HG03280 (cell line): ENCODE measurements around the gene STRIP1.
"Not testable (repeated sequence)": the region's sequence is repeated elsewhere in the genome, so short reads cannot be mapped to it uniquely, and the experiment has no call there.

Experiments
- ATAC-seq: cut with Tn5 transposase; IDR thresholded peaks from one replicate; pipeline ENCODE4 v1.9.1; 2021; ENCODE audit warnings: mild to moderate bottlenecking, moderate library complexity; ENCODE audit not compliant: unreplicated experiment

The STRIP1 gene

DNA sequence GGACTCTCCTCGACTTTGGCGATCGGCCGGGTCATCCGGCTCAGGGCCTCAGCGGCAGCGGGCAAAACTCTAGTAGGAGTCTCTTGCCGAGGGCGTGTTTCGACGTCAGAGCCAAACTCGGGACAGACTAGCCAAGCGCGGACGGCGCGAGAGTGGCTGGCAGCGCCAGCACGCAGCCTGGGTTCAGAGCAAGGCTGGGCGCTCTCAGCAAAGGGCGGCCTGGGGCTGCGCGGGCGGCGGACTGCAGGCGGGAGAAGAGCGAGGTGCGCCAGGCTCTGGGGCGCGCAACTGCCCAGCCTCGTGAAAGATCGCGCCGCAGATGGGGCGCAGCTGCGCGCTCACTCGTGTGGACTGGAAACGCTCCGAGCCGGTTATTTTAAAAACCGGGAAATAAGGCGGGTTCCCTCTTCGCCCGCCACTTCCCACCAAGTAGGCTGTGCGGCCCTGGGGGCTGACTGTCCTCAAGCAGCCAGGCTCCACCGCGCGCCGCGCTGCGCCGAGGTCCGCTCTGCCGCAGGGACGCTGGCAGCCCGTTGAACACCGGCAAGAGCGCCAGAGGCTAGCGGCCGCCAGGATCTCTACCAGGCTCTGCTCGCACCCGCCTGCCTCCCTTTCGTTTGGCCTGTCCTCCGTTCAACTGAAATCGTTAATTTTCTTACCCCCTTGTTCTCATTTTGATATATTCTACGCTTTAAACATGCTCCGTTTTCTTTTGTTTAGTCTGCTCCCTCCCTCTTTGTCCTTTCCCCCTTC, 33.6 kb downstream of the STRIP1 start:
- ATAC-seq, result no peak

DNA sequence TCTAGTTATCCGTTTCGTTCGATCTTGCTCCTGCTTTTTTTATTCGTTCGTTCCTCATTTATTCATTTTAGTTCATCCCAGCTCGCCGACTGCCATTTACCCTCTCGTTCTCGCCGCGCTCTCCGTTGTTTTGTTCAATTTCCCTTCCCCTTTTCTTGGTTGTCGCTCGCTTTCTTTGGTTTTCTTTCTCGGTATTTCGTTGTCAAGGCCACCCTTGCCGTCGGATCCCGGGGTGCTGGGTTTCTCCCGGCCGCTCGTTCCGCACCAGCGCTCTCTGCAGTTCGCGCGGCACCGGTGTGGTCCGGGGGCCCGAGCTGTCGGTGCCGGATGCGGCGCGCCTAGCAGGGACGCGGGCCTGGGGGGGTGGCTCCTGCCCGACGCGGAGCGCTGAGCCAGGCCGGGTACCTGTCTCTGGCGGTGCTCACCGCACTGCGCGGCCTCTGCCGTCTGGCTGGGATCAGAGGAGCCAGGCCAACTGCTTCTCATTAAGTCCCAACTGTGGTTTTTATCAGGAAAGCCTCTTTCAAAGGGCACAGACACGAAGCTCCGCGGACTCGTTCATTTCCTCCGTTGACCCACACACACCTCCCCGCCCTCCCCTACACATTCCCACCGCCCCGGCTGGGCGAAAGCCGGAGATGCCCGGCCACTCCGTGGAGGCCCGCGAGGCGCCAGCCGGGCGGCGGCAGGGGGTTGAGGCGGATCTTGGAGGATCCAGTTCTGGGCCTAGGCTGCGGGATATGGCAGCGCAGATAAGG, 34.4 kb downstream of the STRIP1 start:
- no peak for ATAC-seq

DNA sequence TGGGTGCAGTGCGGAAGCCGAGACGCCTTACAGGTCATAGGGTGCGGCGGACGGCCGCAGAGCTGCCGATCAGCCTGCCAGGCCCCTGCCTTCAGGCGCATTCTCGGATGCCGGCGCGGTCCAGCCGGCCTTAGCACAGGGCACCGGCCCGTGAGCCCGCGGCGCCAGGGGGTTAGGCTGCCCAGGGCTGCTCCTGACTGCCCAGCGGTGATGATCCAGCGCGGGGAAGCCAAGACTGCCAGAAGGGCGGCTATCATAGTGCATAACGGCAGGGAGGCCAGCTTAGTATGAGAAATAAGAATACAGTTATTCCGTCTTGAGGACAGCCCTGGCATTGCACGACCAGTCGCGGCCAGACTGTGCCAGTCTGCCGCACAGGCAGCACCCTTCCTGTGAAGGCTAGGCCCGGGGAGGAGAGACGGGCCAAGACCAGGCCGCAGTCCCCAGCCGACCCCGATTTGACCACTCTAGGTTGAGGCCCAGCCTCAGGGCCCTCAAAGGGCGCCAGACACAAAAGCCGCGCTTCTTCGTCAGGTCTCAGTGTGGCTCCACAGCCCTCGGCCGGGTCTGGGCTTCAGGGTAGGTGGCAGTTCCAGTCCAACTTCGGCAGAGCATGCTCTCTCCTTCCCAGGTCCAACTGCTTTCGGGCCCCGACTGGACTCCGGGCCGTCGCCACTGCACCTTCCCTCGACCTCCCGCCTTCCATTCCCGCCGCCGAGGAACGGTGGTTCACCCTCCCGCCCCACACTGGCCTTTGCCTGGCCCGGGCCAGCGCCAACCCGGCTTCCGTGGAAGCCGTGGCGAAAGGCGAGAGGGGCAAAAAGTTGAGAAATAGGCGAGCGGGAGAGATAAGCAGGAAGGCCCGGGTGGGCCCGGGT, 35.2 kb downstream of the STRIP1 start:
- ATAC-seq, result no peak

DNA sequence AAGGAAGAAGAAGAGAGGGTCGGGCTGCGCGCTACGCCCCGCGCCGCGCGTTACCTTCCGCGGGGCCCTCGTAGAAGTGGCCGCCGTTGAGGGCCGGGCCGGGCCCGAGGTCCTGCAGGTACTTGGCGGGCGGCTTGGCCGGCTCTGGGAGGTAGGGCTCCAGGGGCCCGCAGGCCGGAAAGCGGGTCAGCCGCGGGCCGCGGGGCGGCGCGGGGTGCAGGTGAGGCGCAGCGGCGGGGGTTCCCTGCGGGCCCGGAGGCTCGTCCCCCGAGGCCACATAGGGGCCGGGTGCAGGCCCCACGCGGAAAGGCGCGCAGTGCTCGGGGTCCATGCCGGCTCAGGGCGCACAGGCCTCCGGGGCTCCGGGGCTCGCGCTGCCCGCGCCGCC, 35.9 kb downstream of the STRIP1 start:
- no peak for ATAC-seq

DNA sequence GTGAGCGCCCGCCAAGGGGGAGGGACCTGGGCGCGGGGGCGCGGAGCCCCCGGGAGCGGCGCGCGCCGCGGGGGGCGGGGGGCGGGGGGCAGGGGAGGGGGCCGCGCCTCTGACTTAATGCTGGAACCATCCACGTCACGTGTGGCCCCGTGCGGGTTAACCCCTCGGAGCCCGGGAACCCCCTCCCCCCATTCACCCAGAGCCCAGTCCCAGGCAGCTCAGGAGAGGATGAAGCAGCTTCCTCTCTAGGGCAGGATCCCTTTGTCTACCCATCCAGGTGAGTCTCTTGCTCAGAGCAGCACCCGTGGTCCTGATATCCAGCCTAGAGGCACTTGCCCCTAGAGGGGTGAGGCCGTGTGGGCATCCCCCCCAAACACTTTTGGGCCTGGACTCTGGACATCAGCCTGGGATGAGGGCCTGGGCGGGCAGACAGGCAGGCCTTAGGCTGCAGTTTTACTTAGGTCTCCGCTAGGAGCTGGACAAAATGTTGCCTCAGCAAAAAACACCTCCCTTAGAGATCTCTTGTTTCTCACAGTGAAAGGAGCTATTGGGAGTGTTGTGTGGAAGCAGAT, 36.3 kb downstream of the STRIP1 start, which contains the start of gene ALX3:
Gene ALX3 (minus strand): TSS at position 2 of the 572 bp plus-strand sequence. CDS start 60 bp downstream, outside the sequence.
- no peak for ATAC-seq

DNA sequence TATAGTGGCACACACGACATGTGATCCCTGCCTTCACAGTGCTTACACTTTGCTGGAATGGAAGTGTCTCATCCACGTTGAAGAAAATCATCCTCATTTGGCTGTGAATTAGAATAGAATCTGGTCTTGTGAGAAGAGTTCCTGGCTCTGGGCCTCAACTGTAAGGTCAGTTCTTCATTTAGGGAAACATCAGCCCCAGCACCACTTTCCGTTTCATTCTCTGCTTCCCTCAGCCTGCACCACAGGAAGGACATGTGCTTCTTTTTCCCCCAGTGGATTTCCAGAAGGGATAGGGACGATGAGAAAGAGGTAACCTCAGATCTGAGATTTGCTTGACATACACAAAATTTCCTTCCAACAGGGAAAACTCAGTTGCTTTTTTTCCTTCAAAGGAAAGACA, 39.7 kb downstream of the STRIP1 start:
- ATAC-seq, result no peak

DNA sequence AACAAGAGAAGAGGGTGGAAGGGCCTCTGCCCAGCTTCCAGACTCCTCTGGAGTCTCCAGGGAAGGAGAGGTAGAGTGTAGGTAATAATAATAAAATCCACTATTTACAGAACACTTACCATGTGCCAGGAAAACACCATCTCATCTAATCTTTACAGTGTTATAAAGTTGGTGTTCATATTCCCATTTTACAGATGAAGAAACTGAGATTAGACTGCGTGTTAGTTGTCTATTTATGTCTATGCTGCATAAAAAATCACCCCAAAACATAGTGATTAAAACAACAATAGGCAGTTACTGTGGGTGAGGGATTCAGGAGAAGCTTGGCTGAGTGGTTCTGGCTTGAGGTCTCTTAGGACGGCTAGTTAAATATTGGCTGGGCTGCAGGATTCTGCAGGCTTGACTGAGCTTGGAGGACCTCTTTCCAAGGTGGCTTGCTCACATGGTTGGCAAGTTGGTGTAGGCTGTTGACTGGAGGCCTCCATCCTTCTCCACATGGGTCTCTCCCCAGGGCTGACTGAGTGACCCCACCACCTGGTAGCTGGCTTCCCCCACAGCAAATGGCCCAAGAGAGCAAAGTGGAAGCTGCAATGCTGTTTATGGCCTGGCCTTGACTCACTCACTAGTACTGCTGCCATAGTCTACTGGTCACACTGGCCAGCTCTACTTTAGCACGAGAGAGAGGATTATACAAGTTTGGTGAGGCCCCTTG, 42.5 kb downstream of the STRIP1 start:
- no peak for ATAC-seq

DNA sequence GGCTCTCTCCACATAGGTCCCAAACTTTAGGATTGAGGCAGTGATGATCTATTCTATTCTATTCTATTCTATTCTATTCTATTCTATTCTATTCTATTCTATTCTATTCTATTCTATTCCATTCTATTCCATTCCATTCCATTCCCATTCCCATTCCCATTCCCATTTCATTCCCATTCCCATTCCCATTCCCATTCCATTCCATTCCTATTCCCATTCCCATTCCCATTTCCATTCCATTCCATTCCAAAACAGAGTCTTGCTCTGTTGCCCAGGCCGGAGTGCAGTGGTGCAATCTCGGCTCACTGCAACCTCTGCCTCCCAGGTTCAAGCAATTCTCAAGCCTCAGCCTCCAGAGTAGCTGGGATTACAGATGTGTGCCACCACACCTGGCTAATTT, 45.6 kb downstream of the STRIP1 start:
- not testable (repeated sequence) for ATAC-seq

DNA sequence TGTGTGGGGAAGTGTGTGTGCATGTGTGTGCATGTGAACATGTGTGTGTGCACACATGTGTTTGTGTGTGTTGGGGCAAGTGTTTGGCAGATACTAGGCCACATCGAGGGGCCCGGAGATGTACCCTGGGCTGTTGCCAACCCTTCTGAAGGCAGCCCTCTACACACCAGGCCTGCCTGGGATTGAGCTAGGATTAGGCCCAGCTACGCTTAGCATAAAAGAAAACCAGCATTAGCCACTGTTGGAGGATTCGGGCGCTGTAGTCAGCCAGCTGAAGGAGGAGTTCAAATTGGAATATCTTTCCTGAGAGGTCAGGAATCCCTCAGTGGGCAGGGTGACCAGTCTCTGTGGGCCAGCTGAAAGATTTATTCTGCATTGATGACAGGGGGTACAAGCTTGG, 46.6 kb downstream of the STRIP1 start:
- ATAC-seq, result no peak

DNA sequence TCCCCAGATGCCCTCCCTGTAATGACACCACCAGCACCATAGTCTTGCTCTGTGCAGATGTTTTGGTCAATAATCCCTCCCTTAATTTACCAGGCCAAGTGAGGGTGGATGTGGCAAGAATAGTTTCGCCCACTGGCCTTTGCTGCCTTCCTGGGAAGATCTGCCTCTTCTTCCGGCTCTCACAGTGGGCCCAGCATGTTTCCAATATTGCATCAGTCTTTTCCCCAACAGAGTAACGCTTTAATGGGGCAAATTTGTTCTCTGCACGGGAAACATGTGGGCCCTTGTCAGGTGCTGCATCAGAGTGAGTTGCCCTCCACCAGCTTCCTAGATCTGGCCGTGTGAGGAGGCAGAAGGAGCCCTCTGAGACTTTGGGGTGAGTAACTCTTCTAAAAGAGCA, 48.1 kb downstream of the STRIP1 start:
- no peak for ATAC-seq

DNA sequence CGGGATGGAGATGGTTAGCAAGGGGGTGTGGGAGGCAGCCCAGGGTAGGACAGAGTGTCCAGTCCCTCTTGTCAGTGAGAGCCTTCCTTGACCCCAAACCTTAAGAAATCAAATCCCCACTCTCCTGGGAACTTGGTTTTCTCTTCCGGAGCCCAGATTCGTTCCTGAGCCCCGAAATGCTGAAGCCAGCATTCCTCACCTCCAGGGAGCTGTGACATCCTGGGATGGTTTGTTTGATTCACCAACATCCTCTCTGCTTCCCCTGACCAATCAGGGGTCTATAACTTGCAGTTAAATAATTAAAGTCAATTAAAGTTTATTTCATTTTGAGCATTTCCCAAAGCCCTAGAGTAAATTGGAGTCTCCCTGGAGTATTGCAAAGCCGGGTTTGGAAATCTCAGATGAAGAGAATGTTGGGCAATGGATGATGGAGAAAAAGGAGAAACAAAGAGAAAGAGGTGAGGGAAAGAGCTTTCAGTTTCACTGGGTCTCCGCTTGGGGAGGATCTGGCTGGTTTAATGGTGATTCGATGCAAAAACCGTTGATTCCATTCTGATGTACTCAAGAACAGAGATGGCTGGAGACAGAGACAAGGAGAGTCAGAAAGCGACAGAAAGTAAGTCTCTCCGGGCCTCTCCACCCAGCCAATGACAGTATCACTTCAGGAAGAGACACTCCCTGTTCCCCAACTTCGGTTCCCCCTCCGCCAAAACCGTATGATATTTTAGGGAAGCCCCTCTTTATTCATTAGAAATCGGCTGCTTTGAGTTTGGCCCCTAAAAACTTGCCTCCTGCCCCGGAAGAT, 48.8 kb downstream of the STRIP1 start:
- ATAC-seq, result no peak

DNA sequence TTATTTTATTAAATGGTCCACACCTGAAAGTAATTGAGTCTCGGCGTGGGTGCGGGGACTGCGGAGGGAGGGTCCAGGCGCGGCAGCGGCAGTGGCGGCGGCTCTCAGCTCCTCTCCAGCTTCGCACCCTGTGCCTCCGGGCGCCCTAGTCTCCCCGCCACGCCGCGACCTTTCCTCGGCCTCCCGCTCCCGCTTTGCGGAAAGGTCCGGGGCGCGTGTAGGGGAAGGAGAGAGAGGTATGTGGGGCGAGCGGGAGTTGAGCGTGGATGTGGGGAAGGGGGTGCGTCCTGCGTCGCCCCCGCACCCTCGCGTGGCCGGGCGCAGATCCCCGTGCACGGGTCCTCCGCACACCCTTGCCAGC, 49.4 kb downstream of the STRIP1 start:
- ATAC-seq, result no peak

DNA sequence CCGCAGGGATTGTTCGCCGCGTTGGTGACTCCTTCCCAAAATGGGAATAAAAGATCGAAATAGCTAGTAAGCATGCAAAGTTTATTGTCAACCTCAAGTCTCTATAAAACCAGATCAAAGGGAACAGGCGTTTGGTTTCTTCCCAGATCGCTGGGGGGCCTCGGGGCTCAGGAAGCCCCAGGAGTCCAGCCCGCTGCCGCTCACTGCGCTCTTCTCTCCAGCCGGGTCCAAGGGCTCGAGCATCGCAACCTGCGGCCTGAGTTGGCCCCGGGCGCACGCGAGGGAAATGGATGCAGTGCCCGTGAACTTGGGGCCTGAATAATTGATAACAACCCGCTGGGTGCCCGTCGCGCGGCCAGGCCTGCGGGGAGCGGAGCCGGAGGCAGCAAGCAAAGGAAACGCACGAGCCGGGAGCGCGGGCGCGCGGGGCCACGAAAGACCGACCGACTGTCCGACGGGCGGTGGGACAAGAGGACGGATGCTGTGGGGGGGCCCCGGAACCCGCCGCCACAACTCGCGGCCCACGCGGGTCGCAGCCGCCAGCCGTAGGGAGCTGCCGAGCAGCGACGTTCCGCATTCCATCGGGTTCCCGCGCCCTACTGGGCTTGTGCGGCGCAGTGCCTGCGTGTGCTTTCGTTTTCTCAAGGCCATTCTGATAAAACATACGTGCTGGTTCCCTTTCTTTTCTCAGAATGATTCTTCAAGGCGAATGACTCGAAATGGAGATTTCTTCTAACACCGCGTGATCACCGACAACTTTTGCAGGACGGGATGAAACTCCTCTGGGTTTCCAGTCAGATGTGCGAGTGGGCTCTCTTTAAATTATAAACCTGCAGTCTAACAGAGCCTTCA, 50.0 kb downstream of the STRIP1 start:
- ATAC-seq, result no peak

DNA sequence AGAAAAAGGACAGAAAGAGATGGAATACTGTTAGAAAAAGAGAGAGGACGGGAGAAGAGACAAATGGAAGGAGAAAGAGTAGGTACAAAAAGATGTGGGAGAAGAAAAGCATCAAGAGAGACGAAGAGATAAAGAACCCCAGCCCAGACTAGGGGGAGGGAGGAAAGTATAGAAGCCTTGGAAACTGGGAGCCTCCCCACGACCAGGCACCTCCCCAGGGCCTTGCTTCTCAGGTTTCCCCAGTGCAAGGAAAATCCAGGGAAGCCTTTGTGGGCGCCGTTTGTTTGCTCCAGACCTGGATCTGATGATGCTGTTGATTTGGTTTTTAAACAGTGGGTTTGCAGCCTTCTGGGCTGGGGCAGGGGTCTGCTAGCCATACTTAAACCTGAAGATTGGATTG, 51.2 kb downstream of the STRIP1 start:
- ATAC-seq, result no peak

DNA sequence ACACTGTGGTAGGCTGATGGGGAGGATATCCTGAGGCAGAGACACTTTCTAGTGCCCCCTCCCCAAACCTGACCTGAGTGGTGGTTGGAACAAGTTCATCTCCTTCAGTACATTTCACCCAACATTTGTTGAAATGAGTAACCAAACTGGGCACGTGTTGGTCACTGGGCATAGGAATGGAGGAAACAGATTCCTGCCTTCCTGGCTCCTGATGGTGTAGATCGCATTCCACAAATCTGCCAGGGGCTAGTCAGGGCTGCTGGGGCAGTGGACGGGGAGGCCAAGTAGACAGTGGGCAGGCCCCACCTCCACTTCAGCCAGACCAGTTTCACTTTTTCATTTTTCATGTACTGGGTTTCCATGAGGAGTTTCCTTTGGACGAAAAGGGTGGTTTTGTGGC, 52.5 kb downstream of the STRIP1 start:
- no peak for ATAC-seq

DNA sequence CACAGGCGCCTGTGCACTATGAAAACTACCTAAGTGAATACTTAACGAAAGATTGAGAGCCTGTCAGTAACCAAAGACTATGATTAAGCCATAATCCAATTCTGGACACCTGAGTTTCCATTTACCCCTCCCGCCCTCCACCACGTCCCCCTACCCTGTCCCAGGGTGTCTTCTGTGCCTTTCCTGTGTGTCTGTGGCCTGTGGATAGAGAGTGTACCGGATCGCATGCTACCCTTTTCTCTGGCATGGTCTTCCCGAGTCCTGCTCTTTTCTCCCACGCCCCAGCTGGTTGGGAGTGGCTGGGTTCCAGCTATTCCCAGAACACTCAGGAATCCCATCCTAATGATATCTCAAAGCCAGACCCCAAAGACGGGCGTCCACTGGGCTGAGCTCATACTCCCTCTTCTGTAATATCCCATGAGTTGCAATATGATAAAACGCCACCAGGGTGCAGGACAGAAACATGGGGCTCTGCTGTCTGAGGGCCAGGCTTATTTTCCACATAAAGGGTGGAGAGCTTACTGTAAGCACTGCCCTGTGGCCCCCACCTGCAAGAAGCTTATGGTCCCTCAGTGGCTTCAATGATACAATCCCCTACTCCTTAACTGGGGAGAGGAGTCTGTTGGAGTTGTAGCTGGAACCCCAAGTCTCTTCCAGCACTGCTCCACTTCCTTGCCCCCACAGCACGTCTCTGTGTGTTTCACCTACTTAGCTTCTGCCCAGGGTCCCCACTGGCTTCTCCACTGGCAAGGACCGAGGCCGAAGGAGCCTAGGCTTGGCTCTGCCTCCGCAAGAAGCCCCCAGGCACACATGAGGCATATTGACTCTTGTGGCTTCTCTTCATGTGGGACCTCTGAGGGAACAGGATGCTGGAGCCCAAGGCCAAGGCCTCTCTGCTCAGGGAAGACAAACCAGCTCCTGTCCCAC, 53.7 kb downstream of the STRIP1 start:
- ATAC-seq, result peak; percentile 61

DNA sequence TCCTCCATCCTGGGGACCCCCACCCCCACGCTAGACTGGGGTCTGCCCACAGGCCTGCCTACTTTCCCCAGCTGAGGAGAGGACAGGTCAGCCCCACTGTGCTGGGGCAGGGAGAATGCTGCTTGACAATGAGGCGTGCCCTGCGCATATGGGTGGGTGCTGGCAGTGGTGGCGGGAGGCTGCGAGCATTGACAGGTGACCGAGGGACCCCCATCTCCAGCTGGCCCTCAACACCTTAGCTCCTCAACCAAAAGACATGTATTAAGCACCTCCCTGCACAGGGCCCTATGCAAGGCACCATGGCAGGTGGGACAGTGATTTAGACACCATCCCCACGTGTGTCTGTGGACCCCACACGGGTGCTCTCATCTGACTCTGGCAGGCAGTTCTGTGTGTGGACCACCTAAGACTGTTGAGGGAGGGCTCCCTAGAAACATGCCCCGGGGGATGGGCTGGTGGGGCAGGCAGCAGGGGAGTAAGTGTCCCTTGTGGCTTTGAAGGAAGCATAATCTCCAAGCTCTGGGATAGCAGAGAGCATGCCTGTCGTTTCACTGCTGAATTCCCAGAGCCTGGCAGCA, 54.4 kb downstream of the STRIP1 start:
- no peak for ATAC-seq
